ENCODE results near the gene ZNF526.

GRCh38 chr19:42176649-42176989 lies 43.5 kb upstream of the ZNF526 start:
- no peak for TF ChIP-seq CTCF (conservative IDR thresholded peaks at IDR 0.05; ENCODE audit: low read length)
- no peak for TF ChIP-seq EZH2phosphoT487 (IDR thresholded peaks at IDR 0.05; ENCODE audit: borderline replicate concordance)

All from Loucy (cell line).